HG02610 (cell line): ENCODE measurements around the gene NLRP8.
"Not testable (repeated sequence)": the region's sequence is repeated elsewhere in the genome, so short reads cannot be mapped to it uniquely, and the experiment has no call there.

Experiments
- ATAC-seq: cut with Tn5 transposase; IDR thresholded peaks from one replicate; pipeline ENCODE4 v1.9.1; 2021; ENCODE audit warnings: mild to moderate bottlenecking, moderate library complexity; ENCODE audit not compliant: unreplicated experiment

Gene NLRP8

DNA sequence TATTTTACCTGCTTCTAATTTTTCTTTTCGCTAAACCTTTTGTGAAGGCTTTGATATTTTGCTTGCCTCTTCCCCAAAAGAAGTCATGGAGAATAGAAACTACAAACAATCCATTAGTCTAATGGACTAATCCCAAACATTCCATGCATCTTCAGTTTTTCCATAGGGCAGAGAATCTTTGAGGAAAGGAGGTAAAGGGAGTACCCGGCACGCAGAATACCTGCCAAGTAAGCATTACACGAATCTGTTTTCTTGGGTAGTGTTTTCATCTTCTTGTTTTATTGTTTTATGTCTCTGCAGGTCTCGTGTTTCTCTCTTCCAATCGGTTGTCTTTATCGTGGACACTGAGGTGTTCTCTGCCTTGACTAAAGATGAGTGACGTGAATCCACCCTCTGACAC lies at the start of gene NLRP8:
NLRP8 (plus strand) TSS at position 301 of the 400 bp plus-strand sequence.
- ATAC-seq, result no peak

DNA sequence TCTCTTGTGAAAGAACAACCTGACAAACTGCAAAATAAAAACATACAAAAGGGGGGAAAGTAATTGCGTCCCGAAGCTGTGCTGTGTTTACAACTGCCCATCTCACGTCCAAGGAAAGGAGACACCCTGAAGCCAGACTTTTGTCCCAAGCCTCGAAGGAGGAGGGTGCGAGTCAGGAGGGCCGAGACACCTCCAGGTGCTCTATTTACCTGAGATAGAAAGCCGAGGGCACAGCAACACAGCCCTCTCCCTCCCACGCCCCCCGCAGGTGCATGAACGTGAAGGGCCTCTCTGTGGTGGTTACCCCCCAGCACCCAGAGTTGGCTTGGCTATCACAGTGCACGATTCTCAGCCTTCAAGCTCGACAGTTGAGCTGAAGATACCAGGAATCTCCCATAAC lies 48.7 kb upstream of the NLRP8 start:
- no peak for ATAC-seq

DNA sequence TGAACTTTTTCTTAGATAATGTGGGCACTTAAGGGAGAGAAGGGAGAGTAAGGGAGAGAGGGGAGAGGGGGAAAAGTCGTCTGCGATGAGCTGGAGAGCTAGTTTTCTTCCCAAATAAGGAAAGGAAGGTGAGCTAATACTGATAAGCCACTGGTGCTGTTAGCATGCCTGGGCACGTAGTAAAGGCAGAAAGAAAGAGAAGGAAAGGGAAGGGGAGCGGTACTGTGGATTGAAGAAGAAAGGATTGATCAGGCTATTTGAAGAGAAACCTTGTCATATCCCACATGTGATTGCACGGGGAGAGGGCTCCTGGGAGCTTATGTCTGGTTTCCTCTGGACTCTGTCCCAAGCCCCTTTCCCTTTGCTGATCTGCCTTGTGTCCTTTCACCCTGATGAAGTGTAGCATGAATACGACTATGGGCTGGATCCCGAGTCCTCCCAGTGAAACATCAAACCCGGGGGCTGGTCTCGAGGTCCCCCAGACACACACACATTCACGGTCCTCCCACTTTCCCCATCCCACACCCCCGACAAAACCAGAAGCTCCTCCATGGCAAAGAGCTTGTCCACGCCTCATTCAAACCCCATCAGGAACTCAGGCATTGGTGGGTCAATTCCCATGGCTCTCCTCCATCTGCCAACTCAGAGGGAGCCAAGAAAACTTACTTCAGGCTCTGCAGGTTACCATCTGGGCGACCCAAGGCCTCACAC lies 46.1 kb upstream of the NLRP8 start:
- no peak for ATAC-seq

DNA sequence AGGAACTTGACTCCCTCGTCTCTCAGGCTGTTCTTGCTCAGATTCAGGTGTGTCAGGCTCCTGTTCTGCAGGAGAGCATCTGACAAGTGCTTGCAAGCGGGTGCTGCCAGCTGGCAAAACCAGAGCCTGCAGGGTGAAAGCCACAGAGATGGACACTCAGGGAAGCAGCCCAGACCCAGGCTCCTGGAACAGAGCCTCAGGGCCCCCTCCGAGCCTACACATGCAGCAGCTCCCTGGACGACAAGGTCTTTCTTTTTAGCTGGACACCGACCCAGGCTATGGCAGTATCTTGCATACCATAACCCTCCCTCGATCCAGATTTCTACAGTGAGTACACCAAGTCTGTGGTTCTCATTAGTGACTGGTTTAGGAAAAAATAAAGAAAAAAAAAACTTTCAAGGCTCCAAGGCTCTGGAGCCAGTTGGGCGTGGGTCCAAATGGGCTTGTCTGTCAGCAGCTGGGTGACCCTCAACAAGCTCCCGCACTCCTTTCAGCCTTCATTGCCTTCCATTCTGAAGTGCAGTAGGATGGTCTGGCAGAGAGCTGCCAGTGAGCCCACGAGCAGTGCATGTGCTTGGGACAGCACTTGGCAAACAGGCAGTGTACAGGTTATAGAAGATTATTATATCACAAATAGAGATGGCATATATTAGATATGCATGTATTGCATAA lies 45.4 kb upstream of the NLRP8 start:
- no peak for ATAC-seq

DNA sequence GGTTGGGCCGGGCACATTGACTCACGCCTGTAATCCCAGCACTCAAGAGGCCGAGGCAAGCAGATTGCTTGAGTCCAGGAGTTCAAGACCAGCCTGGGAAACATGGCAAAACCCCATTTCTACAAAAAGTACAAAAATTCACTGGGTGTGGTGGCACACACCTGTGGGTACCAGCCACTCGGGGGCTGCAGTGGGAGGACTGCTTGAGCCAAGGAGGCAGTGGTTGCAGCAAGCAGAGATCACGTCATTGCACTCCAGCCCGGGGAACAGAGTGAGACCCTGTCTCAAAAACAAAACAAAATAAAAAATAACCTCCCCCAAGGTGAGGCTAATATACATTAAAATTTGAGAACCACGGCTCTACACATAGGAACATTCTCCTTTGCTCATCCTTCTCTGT lies 40.3 kb upstream of the NLRP8 start:
- ATAC-seq, result no peak

DNA sequence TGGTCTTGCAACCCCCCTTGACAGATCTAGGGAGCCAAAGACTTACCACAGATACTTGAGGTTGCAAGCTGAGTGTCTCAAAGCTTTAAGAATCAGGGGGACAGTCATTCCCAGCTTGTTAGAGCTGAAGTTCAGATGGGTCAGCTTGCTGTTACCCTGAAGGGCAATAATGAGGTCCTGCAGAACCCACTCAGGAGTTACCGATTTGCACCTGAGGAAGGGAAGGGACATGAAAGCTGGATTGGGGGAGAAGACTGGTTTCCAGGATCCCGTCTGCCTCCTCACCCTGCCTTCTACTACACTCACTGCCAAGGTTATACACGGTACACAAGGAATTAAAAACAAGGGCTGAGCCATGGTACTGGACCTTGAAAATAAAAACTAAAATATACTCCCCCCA lies 39.9 kb upstream of the NLRP8 start:
- ATAC-seq, result no peak

DNA sequence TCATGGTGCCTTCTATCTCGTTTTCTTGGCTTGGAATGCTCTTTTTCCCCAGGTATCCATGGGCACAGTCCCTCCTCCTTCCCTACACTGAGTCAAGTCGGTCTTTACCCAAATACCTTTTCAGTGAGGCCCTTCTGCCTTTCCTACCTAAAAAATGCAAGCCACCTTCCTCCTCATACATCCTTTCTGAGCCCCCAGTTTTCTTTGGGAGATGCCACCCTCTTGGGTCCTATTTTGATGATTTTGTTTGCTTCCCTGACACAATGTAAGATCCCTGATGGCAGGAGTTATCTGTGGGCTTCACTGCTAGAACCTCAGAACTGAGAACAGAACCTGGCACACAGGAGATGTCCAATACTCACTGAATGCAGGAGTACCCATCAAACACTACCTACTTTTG lies 37.8 kb upstream of the NLRP8 start:
- ATAC-seq, result no peak

DNA sequence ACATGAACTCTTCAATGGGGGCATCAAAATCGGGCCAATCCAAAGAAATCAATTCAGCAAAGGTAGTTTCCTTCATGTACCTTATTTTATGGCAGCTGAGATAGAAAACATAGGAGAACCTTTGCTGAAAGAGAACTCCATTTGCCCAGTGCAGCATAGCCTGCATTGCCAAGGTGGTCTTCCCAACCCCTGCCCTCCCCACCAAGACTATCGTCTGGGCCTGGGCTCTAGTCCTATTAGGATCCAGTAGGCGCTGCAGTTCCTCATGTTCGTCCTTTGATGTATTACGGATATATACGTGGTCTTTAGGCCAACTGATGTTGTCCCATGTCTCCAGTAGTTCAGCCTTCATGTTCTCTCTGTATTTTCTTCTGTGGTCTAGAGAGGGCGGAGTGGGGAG lies 34.7 kb upstream of the NLRP8 start:
- no peak for ATAC-seq

DNA sequence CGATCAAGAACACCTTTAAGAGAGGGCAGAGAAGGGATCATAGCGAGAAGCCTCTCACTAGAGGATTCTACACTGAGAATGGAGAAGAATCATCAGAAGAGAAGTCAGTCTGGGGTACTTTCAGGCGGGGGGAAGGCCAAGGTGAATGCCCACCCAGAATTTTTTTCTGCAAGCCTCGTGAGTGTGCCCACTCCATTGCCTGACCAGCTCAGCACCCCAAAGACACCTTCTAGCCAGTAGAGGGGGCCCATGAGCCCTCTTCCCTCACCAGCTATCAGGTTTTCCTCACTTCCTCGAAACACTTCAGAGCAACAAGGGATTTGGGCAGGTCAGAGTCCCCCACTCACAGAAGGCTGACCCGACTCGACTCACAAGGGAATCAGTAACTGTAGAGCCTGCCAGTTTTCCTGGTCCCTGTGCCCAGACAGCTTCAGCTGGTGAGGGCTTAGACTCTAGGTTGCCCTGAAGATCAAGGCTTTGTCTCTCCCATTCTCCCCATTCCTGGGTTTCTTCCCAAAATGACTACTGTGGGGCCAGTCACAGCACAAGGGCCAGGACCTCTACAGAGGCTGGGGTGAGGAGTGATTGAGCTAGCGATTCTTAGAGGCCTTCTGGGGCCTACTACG lies 33.9 kb upstream of the NLRP8 start:
- no peak for ATAC-seq

DNA sequence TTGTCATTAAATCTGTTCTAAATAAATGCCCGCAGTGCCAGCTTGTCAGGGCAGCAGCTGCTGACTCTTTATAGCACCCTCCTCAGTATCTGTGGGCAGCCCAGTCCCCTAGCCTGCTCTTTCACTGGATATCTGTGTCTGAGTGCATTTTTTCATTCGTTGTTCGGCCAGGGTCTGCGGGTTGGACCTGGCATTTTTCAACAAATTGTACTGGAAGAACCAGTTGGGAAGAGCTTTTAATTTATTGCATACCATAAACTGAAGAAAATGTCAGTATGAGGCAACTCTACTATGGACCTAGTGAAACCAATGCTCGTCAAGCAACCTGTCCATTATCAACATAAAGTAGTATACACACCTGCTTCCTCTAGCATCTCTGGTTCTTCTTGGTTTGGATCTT lies 24.1 kb upstream of the NLRP8 start:
- no peak for ATAC-seq

DNA sequence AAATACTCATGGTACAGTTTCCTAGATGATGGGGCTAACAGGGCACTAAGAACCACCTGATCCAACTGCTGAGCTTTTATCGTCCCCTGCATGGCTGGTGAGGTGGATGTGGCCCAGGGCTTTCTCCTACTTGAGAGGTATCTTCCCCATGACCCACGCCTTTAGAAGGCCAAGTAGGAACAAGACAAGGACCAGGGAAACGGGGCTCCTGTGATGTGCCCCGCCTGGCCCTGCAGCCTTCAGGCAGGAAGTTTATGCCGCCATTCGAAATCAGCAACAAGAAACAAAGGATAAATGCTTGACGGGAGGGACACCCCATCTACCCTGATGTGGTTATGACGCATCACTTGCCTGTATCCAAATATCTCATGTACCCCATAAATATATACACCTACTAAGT lies 19.6 kb upstream of the NLRP8 start:
- ATAC-seq, result no peak

DNA sequence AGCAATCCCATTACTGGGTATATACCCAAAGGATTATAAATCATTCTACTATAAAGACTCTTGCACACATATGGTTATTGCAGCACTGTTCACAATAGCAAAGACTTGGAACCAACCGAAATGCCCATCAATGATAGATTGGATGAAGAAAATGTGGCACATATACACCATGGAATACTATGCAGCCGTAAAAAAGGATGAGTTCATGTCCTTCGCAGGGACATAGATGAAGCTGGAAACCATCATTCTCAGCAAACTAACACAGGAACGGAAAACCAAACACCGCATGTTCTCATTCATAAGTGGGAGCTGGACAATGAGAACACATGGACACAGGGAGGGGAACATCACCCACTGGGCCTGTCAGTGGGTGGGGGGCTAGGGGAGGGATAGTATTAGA lies 18.4 kb upstream of the NLRP8 start:
- ATAC-seq, result not testable (repeated sequence)

DNA sequence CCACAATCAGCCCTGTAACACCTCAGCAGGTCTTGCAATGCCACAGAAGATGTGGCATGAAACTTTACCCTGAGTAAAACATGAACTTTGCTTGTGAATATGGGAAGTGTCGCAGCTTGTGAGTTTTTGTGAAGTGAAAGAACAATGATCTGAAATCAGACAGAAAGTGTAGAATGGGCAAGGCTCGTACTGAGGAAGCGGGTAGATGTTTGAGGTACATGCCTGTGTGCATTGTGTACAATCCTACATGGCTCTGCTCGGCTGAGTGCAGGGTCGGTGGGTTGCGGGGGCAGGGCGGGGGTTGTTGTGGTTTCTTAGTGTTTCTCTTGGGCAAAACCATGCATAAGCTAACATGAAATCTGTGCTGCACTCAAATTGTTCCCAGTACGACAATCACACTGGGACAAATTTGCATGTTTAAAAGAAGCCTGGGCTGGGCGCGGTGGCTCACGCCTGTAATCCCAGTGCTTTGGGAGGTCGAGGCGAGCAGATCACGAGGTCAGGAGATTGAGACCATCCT lies 16.6 kb upstream of the NLRP8 start:
- ATAC-seq, result no peak

DNA sequence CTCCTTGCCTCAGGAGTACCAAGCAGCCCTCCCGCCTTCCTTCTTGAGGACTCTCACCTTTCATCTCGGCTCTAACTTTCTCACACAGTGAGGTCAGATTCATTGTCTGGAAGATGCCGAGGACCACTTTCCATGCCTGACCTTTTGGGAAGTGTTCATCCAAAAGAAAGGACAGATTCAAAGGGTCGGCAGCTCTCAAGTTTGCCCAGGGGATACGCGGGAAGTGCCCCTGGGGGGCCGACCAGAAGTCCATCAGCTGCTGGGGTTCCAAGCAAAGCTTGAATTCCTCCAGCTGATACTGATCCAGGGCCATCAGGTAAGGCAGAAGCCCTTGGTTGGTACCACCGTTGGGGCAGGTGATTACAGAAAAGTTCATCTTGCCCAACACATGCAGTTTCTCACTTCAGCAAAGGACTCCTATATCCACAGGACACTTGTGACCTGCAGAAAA lies 15.7 kb upstream of the NLRP8 start, which contains the start of gene NLRP13:
NLRP13 (minus strand) TSS at position 401 of the 451 bp plus-strand sequence; CDS start at position 376, 25 bp downstream.
- ATAC-seq, result no peak

DNA sequence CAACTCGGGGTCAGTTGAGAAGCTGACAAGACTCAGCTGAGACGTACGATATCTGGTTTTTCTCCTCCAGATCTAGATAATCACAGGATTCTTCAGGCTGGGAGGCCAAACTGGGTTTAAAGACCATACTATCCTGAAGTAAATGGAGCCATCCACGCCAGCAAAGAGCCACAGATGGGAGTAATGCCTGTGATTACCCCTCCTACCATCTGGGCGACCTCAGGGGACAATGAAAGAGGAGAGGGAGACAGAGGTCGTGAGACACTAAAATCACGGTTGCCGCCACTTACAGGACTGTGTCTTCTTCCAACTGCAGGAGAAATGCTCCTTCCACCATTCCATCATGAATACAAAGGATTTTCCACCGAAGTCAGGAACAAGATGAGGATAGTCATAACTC lies 12.4 kb upstream of the NLRP8 start:
- ATAC-seq, result no peak

DNA sequence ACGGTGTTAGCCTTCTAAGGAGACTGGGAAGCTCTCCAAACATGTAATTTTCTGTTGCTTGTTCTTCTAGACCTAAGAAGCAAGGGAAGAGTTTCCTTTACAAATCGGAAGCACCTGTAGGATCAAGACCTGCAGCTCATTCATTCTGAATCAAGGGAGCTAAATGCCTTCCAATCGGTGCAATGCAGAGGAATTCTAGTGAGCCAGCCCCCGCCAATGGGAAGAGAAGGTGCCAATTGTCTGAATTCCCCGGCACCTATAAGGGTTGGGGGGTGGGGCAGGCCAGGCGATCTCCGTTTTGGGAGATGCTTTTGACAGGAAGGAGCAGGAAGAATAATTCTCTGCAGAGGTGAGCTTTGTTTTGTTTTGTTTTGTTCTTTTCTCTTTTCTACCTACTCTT lies 8.4 kb upstream of the NLRP8 start:
- no peak for ATAC-seq

DNA sequence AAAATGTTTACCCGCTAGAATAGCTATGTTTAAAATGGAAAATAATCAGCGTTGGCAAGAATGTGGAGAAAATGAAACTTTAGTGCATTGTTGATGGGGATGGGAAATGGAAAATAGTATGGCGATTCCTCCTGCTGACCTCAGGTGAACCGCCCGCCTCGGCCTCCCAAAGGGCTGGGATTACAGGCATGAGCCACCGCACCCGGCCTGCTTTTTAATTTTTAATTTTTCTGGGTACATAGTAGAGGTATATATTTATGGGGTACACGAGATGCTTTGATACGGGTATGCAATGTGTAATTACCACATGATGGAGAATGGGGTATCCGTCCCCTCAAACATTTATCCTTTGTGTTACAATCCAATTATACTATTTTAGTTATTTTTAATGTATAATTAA lies 7.3 kb upstream of the NLRP8 start:
- no peak for ATAC-seq

DNA sequence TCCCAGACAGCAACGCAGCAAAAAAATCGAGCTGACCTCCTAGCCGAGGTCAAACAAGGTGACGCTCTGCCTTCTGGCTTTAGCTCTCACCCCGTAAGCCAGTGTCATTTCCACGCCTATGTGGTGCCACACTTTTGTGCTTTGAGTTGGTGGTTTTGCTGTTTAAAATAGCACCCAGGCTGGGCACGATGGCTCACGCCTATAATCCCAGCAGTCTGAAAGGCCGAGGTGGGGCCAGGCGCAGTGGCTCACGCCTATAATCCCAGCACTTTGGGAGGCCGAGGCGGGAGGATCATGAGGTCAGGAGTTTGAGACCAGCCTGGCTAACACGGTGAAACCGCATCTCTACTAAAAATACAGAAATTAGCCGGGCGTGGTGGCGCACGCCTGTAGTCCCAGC lies 2.9 kb downstream of the NLRP8 start:
- not testable (repeated sequence) for ATAC-seq

DNA sequence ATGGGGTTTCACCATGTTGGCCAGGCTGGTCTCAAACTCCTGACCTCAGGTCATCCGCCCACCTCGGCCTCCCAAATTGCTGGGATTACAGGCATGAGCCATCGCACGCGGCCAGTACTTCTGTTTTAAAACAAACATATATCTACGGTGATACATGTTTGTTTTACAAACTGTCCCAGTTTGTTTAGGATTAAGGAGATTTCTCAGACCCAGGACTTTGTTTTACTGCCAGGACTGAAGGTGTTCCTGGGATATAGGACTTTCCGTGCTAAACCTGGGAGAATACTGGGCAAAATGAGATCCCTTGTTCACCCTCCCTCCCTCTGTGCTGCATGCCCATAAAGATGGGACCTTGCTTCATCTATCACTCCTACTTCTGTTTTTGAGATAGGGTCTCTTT lies 8.8 kb downstream of the NLRP8 start:
- no peak for ATAC-seq

DNA sequence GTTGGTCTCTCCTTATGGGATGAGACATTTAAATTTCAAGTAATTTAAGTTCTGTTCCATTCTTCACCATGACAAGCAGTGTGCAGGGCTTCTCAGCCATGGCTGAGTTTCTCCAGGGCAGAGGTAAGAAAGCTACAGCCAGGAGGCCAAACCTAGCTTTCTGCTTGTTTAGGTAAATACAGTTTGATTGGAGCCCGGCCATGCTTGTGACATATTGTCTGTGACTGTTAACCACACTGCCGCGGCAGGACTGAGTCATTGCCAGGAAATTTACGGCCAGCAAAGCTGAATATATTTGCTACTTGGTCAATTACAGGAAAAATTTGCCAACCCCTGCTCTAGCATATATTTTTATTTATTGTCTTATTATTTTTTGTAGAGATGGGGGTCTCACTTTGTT lies 10.7 kb downstream of the NLRP8 start:
- no peak for ATAC-seq

DNA sequence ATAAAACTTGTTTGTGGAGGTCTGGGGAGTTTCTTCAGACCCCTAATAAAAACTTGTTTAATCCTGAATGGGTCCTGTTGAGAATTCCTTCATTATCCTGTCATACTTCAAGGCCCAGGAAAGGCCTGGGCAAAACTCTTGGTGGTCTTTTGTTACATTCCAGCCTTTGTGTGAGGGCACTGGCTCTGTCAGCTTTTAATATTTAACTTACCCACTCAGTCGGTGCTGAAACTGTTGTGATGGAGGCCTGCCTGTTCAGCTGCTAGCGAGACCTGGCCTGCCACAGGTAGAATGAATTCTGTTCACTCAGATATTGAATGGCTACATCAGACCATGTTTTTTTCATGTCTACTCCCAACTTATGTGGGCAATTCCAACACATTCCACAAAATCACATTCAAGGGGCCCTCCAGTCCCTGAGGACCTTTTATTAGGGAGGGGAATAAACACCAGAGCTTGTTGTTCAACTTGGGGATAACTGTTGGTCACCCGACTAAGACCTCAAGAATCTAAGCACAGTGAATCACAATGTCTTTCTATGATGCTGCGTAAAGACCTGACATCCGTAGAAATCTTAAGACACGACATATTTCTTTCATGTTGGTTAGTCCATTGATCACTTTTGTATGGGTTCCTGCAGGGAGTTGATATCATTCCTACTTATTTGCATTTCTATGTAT lies 12.5 kb downstream of the NLRP8 start:
- no peak for ATAC-seq
